NCI-H526 treated with DMSO at 0.1 percent for 48 hours (cell line): ENCODE data around the gene NOS3.
"Not testable (repeated sequence)": the region's sequence is repeated elsewhere in the genome, so short reads cannot be mapped to it uniquely, and the experiment has no call there.

ENCODE experiments used
- DNase-seq: peaks from one replicate; lab custom pipeline; 2025; lab: John Stamatoyannopoulos, UW

NOS3 gene

GRCh38 chr7:151000897-151001495, 10.2 kb downstream of the NOS3 start:
- no peak for DNase-seq

- no peak for DNase-seq
These were observed 10.7 kb downstream of the NOS3 start for GRCh38 chr7:151001546-151001945.

- DNase-seq, result no peak
These were observed 12.8 kb downstream of the NOS3 start for GRCh38 chr7:151003572-151003971.

DNA sequence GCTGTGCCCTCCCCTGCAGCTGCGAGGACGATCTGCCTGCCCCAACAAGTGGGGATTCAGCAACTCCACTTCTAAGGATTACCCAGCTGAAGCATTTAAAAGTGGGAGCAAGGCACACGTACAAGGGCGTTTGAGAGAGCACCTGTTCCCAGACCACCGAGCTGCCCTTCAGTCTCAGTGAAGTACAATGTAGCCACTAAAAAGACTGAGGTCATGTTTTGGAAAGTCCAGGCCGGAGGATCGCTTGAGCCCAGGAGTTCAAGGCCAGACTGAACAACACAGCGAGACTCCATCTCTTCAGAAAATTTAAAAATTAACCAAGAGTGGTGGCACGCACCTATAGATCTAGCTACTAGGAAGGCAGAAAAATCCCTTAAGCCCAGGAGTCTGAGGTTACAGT, 14.7 kb downstream of the NOS3 start:
- DNase-seq, result no peak

DNA sequence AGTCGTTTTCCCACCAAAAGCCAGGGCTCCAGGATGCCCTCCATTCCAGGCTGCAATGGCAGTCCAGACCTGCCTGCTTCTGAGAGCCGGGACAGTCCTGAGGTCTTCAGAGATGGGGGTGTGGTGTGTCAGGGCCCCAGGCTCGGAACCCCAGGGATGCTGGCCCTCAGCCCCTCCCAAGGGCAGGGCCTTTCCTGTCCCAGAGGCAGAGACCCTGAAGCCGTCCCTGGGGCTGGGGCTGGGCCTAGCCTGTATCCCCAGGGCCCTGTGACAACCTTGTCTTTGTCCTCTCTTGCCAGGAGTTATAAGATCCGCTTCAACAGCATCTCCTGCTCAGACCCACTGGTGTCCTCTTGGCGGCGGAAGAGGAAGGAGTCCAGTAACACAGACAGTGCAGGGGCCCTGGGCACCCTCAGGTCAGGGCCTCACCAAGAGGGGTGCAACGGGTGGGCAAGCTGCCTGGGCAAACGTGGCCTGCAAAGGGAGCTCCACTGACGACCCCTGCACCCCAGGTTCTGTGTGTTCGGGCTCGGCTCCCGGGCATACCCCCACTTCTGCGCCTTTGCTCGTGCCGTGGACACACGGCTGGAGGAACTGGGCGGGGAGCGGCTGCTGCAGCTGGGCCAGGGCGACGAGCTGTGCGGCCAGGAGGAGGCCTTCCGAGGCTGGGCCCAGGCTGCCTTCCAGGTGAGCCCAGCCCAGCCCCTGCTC, 15.9 kb downstream of the NOS3 start:
- no peak for DNase-seq

DNA sequence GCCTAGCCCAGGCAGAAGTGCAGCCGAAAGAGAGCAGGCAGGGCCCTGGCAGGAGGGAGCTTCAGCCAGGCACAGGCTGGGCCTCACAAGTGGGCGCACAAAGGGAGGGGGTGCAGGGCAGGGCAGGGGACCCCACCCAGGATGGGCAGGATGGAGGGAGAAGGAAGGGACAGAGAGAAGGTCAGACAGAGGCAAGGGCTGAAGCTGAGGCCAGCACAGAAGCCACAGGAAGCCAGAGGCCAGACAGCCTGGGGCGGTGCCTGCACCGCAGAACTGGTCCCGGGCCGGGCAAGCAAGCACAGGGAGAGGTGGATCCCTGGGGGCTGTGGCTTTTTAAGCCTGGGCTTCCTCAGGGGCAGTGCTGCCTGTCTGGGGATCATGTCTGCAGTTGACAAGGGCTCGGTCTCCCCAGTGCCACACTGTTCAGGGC, 16.7 kb downstream of the NOS3 start:
- DNase-seq, result no peak

GRCh38 chr7:151008143-151008510, 17.3 kb downstream of the NOS3 start:
- no peak for DNase-seq

DNA sequence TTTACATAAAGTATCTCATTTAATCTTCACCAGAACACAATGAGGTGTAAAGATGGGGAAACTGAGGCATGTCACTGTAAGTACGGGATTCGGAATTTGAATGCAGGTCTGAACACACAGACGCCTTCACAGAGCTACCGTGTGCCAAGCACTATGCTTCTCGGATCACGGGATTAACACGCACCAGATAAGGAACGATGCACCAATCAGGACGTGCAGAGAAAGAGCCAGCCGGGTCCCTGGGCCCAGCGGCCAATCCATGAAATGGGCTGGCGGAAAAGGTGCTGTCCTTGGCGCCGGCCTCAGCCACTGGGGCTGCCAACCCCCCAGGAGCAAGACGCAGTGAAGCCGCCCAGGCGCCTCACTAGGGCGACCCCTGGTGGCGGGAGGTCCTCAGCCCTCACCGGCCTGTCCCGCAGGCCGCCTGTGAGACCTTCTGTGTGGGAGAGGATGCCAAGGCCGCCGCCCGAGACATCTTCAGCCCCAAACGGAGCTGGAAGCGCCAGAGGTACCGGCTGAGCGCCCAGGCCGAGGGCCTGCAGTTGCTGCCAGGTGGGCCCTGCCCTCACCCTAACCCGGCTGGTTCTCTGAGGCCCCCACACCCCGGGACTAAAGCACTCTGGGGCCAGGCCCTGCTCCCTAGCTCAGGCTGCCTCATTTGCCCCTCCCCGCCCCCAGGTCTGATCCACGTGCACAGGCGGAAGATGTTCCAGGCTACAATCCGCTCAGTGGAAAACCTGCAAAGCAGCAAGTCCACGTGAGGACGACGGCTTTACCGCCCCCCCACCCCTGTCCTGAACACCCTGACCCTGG, 17.9 kb downstream of the NOS3 start:
- no peak for DNase-seq

- DNase-seq, result no peak
These were observed 18.7 kb downstream of the NOS3 start for GRCh38 chr7:151009327-151010036.

DNA sequence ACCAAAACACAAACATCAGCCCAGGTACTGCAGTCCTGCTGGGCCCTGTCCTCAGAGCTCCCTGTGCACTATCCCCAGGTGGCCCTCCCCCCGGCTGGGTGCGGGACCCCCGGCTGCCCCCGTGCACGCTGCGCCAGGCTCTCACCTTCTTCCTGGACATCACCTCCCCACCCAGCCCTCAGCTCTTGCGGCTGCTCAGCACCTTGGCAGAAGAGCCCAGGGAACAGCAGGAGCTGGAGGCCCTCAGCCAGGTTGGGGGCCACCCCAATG, 19.2 kb downstream of the NOS3 start:
- DNase-seq, result no peak

- DNase-seq, result no peak
These were observed 19.7 kb downstream of the NOS3 start for GRCh38 chr7:151010307-151011096.

GRCh38 chr7:151011097-151011409, 20.2 kb downstream of the NOS3 start:
- no peak for DNase-seq

DNA sequence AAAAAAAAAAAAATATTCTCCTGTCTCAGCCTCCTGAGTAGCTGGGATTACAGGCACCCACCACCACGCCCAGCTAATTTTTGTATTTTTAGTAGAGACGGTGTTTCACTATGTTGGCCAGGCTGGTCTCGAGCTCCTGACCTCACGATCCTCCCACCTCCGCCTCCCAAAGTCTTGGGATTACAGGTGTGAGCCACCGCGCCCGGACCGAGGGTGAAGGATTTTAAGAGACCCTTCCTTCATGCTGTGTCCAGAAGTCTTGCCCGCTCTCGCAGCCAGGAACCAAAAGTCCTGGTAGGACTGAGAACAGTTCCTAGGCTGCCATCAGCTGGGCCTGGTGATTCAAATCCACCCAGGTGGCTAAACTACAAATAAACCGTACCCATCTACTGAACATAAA, 20.8 kb downstream of the NOS3 start:
- DNase-seq, result not testable (repeated sequence)

- DNase-seq, result no peak
These were observed 21.3 kb downstream of the NOS3 start for GRCh38 chr7:151012031-151012692.

GRCh38 chr7:151012911-151013347, 22.1 kb downstream of the NOS3 start:
- DNase-seq, result peak; percentile 59

DNA sequence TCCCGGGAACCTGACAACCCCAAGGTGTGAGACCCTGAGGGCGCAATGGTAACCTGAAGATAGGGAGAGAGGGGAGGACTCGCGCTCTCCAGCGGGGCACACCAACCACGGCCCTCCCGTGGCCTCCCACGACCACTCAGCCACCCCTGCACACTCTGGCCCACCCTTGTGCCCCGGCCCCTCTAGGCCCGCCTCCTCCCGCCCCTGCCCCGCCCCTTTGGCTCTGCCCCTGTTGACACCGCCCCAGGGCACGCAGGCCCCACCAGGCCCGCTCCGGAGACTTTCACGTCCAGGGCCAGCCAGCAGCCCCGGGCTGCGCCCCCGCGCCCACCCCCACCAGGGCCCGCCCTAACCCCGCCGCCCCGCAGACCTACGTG, 22.5 kb downstream of the NOS3 start:
- no peak for DNase-seq

- DNase-seq, result peak; percentile 81
These were observed 23.1 kb downstream of the NOS3 start for GRCh38 chr7:151013733-151014497.

DNA sequence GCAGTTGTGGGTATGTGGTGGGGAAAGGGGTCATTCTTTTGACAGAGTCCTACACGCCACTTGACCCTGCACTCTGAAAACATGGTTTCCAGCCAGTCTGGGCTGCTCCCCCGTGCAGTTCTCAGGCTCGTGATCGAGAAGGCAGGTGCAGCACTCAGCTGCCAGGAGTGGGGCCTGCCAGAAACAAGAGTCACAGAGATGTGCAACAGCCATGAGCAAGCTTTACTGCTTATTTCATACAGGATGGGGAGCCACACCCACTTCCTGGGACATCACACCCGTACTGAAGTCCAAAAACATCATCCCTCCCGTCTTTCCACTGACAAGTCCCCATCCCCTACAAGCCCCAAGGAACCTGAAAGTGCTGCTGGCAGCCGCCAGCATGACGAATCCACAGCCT, 24.1 kb downstream of the NOS3 start:
- no peak for DNase-seq

DNA sequence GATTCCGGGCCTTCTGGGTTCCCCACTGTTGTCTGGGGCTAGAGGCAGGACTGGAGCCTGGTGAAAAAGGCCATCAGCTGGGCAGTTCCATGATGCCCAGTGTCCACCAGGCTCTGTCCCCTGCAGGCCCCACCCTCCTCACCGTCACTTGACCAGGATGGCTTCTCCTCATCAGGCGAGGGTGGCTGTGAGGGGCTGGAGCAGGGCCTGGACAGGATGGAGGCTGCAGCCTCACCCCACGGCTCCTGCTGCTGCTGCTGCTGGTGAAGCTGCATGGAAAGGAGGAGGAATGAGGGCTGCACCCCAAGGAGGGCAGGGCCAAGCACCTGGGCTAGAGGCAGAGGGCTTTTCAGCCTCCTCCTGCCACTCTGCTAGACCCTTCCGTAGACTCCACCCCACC, 25.1 kb downstream of the NOS3 start:
- DNase-seq, result no peak

- DNase-seq, result no peak
These were observed 25.7 kb downstream of the NOS3 start for GRCh38 chr7:151016505-151016904.

- DNase-seq, result no peak
These were observed 26.1 kb downstream of the NOS3 start for GRCh38 chr7:151016942-151017341.
